Measurements from ENCODE around the gene GPS2. TPM values are rescaled to one million over a fixed set of nuclear protein-coding genes. Genes with fewer than 3 reads are reported as not detected.
"Not testable (repeated sequence)": the region's sequence is repeated elsewhere in the genome, so short reads cannot be mapped to it uniquely, and the experiment has no call there.

GPS2 gene
- total RNA-seq, 1 donor from 2014 or later = 24.5 TPM

- Histone ChIP-seq H3K4me1 (ENCODE audit: control insufficient read depth in 3 of 3, insufficient read depth in 3 of 3, low read length in 3 of 3) (no peaks in the 10 kb centered on the region), H3K27me3 (ENCODE audit: control insufficient read depth in 3 of 3, insufficient read depth in 3 of 3, low read length in 3 of 3) (peaks cover 29 to 49% (median 42%) of the 10 kb centered on the region in 3 donors), H3K9ac (ENCODE audit: low read depth in 1 of 3, low read length in 3 of 3) (no peak overlapping the region), H3K36me3 (ENCODE audit: control insufficient read depth in 3 of 3, insufficient read depth in 3 of 3, low read length in 3 of 3) (no peaks in the 10 kb centered on the region), H3K9me3 (ENCODE audit: control insufficient read depth in 3 of 3, low read length in 3 of 3) (no peaks in the 10 kb centered on the region), H3K27ac (ENCODE audit: low read depth, low read length) (no peak overlapping the region), H3K4me3 (ENCODE audit: low read length in 3 of 3) (no peak overlapping the region)
Observed at GRCh38 chr17:7340179-7340578, 25.0 kb upstream of the GPS2 start.

- not testable (repeated sequence) for H3K9me3 ChIP-seq (ENCODE audit: control insufficient read depth in 3 of 3, low read length in 3 of 3); H3K27ac ChIP-seq (ENCODE audit: low read depth, low read length); H3K4me3 ChIP-seq (ENCODE audit: low read length in 3 of 3); H3K4me1 ChIP-seq (ENCODE audit: control insufficient read depth in 3 of 3, insufficient read depth in 3 of 3, low read length in 3 of 3); H3K36me3 ChIP-seq (ENCODE audit: control insufficient read depth in 3 of 3, insufficient read depth in 3 of 3, low read length in 3 of 3); H3K9ac ChIP-seq (ENCODE audit: low read depth in 1 of 3, low read length in 3 of 3)
- peaks cover 34 to 51% (median 50%) of the 10 kb centered on the region in 3 donors for H3K27me3 ChIP-seq (ENCODE audit: control insufficient read depth in 3 of 3, insufficient read depth in 3 of 3, low read length in 3 of 3)
Observed at GRCh38 chr17:7337600-7337999, 22.4 kb upstream of the GPS2 start.

GRCh38 chr17:7336240-7337175, 21.3 kb upstream of the GPS2 start, which contains the start of gene ACAP1:
ACAP1 (plus strand) TSS chr17:7336529; CDS start chr17:7336735, 206 bp downstream.
- H3K4me3 ChIP-seq (ENCODE audit: low read length in 3 of 3) = peak within 1 kb of the TSS in 1 of 3 donors; percentile 20
- peaks cover 28 to 49% (median 43%) of the 10 kb centered on the region in 3 donors for H3K27me3 ChIP-seq (ENCODE audit: control insufficient read depth in 3 of 3, insufficient read depth in 3 of 3, low read length in 3 of 3)
- peak within 1 kb of the TSS in 2 of 3 donors; percentile 1 to 23 for H3K9ac ChIP-seq (ENCODE audit: low read depth in 1 of 3, low read length in 3 of 3)
- no peaks in the 10 kb centered on the region for H3K36me3 ChIP-seq (ENCODE audit: control insufficient read depth in 3 of 3, insufficient read depth in 3 of 3, low read length in 3 of 3)
- no peaks in the 10 kb centered on the region for H3K9me3 ChIP-seq (ENCODE audit: control insufficient read depth in 3 of 3, low read length in 3 of 3)
- H3K4me1 ChIP-seq (ENCODE audit: control insufficient read depth in 3 of 3, insufficient read depth in 3 of 3, low read length in 3 of 3) = no peaks in the 10 kb centered on the region
- H3K27ac ChIP-seq (ENCODE audit: low read depth, low read length) = no peak within 1 kb of the TSS

GRCh38 chr17:7335765-7336164, 20.6 kb upstream of the GPS2 start:
- peaks cover 26 to 47% (median 38%) of the 10 kb centered on the region in 3 donors for H3K27me3 ChIP-seq (ENCODE audit: control insufficient read depth in 3 of 3, insufficient read depth in 3 of 3, low read length in 3 of 3)
- not testable (repeated sequence) for H3K4me1 ChIP-seq (ENCODE audit: control insufficient read depth in 3 of 3, insufficient read depth in 3 of 3, low read length in 3 of 3); H3K27ac ChIP-seq (ENCODE audit: low read depth, low read length); H3K36me3 ChIP-seq (ENCODE audit: control insufficient read depth in 3 of 3, insufficient read depth in 3 of 3, low read length in 3 of 3); H3K9ac ChIP-seq (ENCODE audit: low read depth in 1 of 3, low read length in 3 of 3); H3K4me3 ChIP-seq (ENCODE audit: low read length in 3 of 3); H3K9me3 ChIP-seq (ENCODE audit: control insufficient read depth in 3 of 3, low read length in 3 of 3)

- no peaks in the 10 kb centered on the region for H3K9me3 ChIP-seq (ENCODE audit: control insufficient read depth in 3 of 3, low read length in 3 of 3)
- no peak overlapping the region for H3K4me3 ChIP-seq (ENCODE audit: low read length in 3 of 3)
- H3K27ac ChIP-seq (ENCODE audit: low read depth, low read length) = no peak overlapping the region
- no peaks in the 10 kb centered on the region for H3K36me3 ChIP-seq (ENCODE audit: control insufficient read depth in 3 of 3, insufficient read depth in 3 of 3, low read length in 3 of 3)
- peaks cover 26 to 44% (median 33%) of the 10 kb centered on the region in 3 donors for H3K27me3 ChIP-seq (ENCODE audit: control insufficient read depth in 3 of 3, insufficient read depth in 3 of 3, low read length in 3 of 3)
- no peak overlapping the region for H3K9ac ChIP-seq (ENCODE audit: low read depth in 1 of 3, low read length in 3 of 3)
- H3K4me1 ChIP-seq (ENCODE audit: control insufficient read depth in 3 of 3, insufficient read depth in 3 of 3, low read length in 3 of 3) = peaks cover 5 to 7% (median 6%) of the 10 kb centered on the region in 3 donors
Observed at GRCh38 chr17:7334938-7335538, 19.9 kb upstream of the GPS2 start.

- H3K36me3 ChIP-seq (ENCODE audit: control insufficient read depth in 3 of 3, insufficient read depth in 3 of 3, low read length in 3 of 3); H3K27ac ChIP-seq (ENCODE audit: low read depth, low read length); H3K9me3 ChIP-seq (ENCODE audit: control insufficient read depth in 3 of 3, low read length in 3 of 3); H3K4me3 ChIP-seq (ENCODE audit: low read length in 3 of 3); H3K9ac ChIP-seq (ENCODE audit: low read depth in 1 of 3, low read length in 3 of 3): not testable (repeated sequence)
- H3K27me3 ChIP-seq (ENCODE audit: control insufficient read depth in 3 of 3, insufficient read depth in 3 of 3, low read length in 3 of 3) = peaks cover 24 to 44% (median 26%) of the 10 kb centered on the region in 3 donors
- H3K4me1 ChIP-seq (ENCODE audit: control insufficient read depth in 3 of 3, insufficient read depth in 3 of 3, low read length in 3 of 3) = peaks cover 22 to 25% (median 23%) of the 10 kb centered on the region in 3 donors
Observed at GRCh38 chr17:7332600-7333069, 17.5 kb upstream of the GPS2 start.

- H3K27ac ChIP-seq (ENCODE audit: low read depth, low read length) = no peak overlapping the region
Observed at GRCh38 chr17:7332111-7332510, 17.0 kb upstream of the GPS2 start.

GRCh38 chr17:7330638-7331015, 15.5 kb upstream of the GPS2 start:
- Histone ChIP-seq H3K9ac (ENCODE audit: low read depth in 1 of 3, low read length in 3 of 3) (peak overlapping the region in 2 of 3 donors; percentile 53 to 60), H3K27me3 (ENCODE audit: control insufficient read depth in 3 of 3, insufficient read depth in 3 of 3, low read length in 3 of 3) (peaks cover 9 to 27% (median 10%) of the 10 kb centered on the region in 3 donors), H3K9me3 (ENCODE audit: control insufficient read depth in 3 of 3, low read length in 3 of 3) (no peaks in the 10 kb centered on the region), H3K36me3 (ENCODE audit: control insufficient read depth in 3 of 3, insufficient read depth in 3 of 3, low read length in 3 of 3) (peaks cover 10 to 15% (median 12%) of the 10 kb centered on the region in 3 donors), H3K4me3 (ENCODE audit: low read length in 3 of 3) (peak overlapping the region; percentile 58 to 100 (median 97)), H3K27ac (ENCODE audit: low read depth, low read length) (peak overlapping the region; percentile 88), H3K4me1 (ENCODE audit: control insufficient read depth in 3 of 3, insufficient read depth in 3 of 3, low read length in 3 of 3) (peaks cover 25 to 29% (median 27%) of the 10 kb centered on the region in 3 donors)

More at GRCh38 chr17:7332111-7332510, 17.0 kb upstream of the GPS2 start:
- no peak overlapping the region for H3K4me3 ChIP-seq (ENCODE audit: low read length in 3 of 3)
- no peaks in the 10 kb centered on the region for H3K9me3 ChIP-seq (ENCODE audit: control insufficient read depth in 3 of 3, low read length in 3 of 3)
- peaks cover 0 to 1% (median 0%) of the 10 kb centered on the region in 3 donors for H3K36me3 ChIP-seq (ENCODE audit: control insufficient read depth in 3 of 3, insufficient read depth in 3 of 3, low read length in 3 of 3)
- H3K9ac ChIP-seq (ENCODE audit: low read depth in 1 of 3, low read length in 3 of 3) = no peak overlapping the region
- peaks cover 21 to 42% (median 21%) of the 10 kb centered on the region in 3 donors for H3K27me3 ChIP-seq (ENCODE audit: control insufficient read depth in 3 of 3, insufficient read depth in 3 of 3, low read length in 3 of 3)
- peaks cover 25 to 29% (median 25%) of the 10 kb centered on the region in 3 donors for H3K4me1 ChIP-seq (ENCODE audit: control insufficient read depth in 3 of 3, insufficient read depth in 3 of 3, low read length in 3 of 3)

- Histone ChIP-seq H3K9me3 (ENCODE audit: control insufficient read depth in 3 of 3, low read length in 3 of 3) (no peaks in the 10 kb centered on the region), H3K36me3 (ENCODE audit: control insufficient read depth in 3 of 3, insufficient read depth in 3 of 3, low read length in 3 of 3) (peaks cover 13 to 19% (median 15%) of the 10 kb centered on the region in 3 donors), H3K27ac (ENCODE audit: low read depth, low read length) (peak overlapping the region; percentile 88), H3K27me3 (ENCODE audit: control insufficient read depth in 3 of 3, insufficient read depth in 3 of 3, low read length in 3 of 3) (peaks cover 5 to 22% (median 5%) of the 10 kb centered on the region in 3 donors), H3K4me3 (ENCODE audit: low read length in 3 of 3) (peak overlapping the region; percentile 97 to 100 (median 99)), H3K9ac (ENCODE audit: low read depth in 1 of 3, low read length in 3 of 3) (peak overlapping the region; percentile 78 to 91 (median 83)), H3K4me1 (ENCODE audit: control insufficient read depth in 3 of 3, insufficient read depth in 3 of 3, low read length in 3 of 3) (peaks cover 25 to 29% (median 27%) of the 10 kb centered on the region in 3 donors)
Observed at GRCh38 chr17:7329997-7330637, 15.0 kb upstream of the GPS2 start.
